GM12891 (cell line): ENCODE measurements around the gene PHACTR3.

Experiments used
- POLR2A ChIP-seq: IDR thresholded peaks from 2 replicates; pipeline ENCODE4 v1.6.1; 2011; ENCODE audit warnings: low read depth, low read length, control low read depth
- POLR2AphosphoS5 ChIP-seq: IDR thresholded peaks from 2 replicates; pipeline ENCODE4 v1.6.1; 2011; ENCODE audit warnings: low read depth, low read length, control low read depth
- POU2F2 ChIP-seq: IDR thresholded peaks from 2 replicates; pipeline ENCODE4 v1.6.1; 2011; ENCODE audit warnings: low read depth, mild to moderate bottlenecking, control low read depth, low read length, moderate library complexity
- TAF1 ChIP-seq: IDR thresholded peaks from 2 replicates; pipeline ENCODE4 v1.6.1; 2011; ENCODE audit warnings: low read depth, low read length, control low read depth

DNA sequence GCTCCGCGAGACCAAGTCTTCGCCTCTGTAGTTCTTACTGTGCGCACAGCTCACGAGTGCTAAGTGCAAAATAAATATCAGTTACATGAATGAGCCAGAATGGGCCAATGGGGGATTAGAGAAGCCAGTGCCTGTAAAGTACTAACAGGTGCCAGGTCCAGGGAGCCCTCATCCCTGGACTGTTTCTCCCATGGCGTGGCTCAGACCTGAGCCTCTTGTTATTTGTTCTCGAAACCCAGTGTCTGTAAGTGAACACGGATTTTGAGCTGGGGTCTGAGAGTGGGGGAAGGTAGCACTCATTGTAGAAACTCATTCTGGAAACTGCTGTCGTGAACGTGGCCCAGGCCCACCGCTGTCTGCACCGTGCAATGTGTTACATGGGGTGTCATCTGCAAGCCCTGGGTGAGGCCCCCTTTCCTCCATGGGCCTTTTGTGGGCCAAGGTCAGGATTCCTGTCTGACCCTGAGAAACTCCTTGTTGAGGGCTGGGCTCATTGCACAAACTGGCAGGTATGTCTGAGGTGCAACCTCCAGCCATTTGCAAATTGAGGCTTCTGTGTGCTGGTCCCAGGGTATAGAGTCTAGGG lies 174.4 kb downstream of the PHACTR3 start:
- no peak for TF ChIP-seq POLR2A
- no peak for TF ChIP-seq TAF1
- TF ChIP-seq POLR2AphosphoS5 = no peak
- no peak for TF ChIP-seq POU2F2
